ENCODE data around the gene FMNL1. TPM values are rescaled to one million over a fixed set of nuclear protein-coding genes. Genes with fewer than 3 reads are reported as not detected.

FMNL1 gene
- total RNA-seq, 1 experiment from 2014 or later = 20.0 TPM

DNA sequence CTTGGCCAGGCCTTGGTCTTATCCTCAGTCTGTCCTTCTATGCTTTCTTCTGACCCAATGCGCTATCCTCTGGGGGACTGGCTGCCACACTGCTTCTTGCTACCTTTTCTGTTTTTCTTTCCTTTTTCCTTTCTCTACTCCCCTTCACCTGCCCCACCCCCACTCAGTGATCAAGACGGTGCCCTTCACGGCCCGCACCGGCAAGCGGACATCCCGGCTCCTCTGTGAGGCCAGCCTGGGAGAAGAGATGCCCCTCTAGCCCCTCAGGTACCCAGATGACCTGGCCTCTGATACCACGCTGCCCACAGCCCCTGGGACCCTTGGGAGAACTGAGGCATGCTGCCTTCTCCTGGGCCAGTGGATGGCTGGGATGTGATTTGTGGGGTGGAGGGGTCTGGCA is 24.7 kb downstream of the FMNL1 start:
- POLR2A ChIA-PET = no interaction called here
- DNase-seq (ENCODE audit: low read depth, low spot score) = no peak
- H3K4me1 ChIP-seq (ENCODE audit: control insufficient read depth, insufficient read depth, low read length) = peaks cover 10% of the 10 kb centered on the region
- H3K4me3 ChIP-seq (ENCODE audit: low read depth in 2 of 2, low read length in 2 of 2) = peak overlapping the region in 1 of 2 experiments; percentile 63; a peak in 2 of 4 replicates
- intact Hi-C loops (cut with micrococcal nuclease; ENCODE audit: unreplicated experiment) (no loop called here), in situ Hi-C loops (cut with HindIII; ENCODE audit: low pct_unique_long_range_greater_than_20kb, low sequenced_read_pairs) (no loop called here)
- H3K27ac ChIP-seq (ENCODE audit: low read length) = no peak overlapping the region
- no peak for ATAC-seq
- H3K27me3 ChIP-seq (ENCODE audit: control insufficient read depth, insufficient read depth, low read length) = no peaks in the 10 kb centered on the region
- BruUV-seq (replicated peaks) = no TSS peak
- H3K36me3 ChIP-seq (ENCODE audit: control insufficient read depth, insufficient read depth, low read length) = no peaks in the 10 kb centered on the region; the same call in 1 of the 2 replicates
- no peaks in the 10 kb centered on the region for H3K9me3 ChIP-seq (ENCODE audit: control insufficient read depth, insufficient read depth, low read depth, low read length)
- TF ChIP-seq, protein P1, sequence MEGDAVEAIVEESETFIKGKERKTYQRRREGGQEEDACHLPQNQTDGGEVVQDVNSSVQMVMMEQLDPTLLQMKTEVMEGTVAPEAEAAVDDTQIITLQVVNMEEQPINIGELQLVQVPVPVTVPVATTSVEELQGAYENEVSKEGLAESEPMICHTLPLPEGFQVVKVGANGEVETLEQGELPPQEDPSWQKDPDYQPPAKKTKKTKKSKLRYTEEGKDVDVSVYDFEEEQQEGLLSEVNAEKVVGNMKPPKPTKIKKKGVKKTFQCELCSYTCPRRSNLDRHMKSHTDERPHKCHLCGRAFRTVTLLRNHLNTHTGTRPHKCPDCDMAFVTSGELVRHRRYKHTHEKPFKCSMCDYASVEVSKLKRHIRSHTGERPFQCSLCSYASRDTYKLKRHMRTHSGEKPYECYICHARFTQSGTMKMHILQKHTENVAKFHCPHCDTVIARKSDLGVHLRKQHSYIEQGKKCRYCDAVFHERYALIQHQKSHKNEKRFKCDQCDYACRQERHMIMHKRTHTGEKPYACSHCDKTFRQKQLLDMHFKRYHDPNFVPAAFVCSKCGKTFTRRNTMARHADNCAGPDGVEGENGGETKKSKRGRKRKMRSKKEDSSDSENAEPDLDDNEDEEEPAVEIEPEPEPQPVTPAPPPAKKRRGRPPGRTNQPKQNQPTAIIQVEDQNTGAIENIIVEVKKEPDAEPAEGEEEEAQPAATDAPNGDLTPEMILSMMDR (IDR thresholded peaks at IDR 0.05) = no peak
- TF ChIP-seq, protein P2, sequence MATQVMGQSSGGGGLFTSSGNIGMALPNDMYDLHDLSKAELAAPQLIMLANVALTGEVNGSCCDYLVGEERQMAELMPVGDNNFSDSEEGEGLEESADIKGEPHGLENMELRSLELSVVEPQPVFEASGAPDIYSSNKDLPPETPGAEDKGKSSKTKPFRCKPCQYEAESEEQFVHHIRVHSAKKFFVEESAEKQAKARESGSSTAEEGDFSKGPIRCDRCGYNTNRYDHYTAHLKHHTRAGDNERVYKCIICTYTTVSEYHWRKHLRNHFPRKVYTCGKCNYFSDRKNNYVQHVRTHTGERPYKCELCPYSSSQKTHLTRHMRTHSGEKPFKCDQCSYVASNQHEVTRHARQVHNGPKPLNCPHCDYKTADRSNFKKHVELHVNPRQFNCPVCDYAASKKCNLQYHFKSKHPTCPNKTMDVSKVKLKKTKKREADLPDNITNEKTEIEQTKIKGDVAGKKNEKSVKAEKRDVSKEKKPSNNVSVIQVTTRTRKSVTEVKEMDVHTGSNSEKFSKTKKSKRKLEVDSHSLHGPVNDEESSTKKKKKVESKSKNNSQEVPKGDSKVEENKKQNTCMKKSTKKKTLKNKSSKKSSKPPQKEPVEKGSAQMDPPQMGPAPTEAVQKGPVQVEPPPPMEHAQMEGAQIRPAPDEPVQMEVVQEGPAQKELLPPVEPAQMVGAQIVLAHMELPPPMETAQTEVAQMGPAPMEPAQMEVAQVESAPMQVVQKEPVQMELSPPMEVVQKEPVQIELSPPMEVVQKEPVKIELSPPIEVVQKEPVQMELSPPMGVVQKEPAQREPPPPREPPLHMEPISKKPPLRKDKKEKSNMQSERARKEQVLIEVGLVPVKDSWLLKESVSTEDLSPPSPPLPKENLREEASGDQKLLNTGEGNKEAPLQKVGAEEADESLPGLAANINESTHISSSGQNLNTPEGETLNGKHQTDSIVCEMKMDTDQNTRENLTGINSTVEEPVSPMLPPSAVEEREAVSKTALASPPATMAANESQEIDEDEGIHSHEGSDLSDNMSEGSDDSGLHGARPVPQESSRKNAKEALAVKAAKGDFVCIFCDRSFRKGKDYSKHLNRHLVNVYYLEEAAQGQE (IDR thresholded peaks at IDR 0.05; ENCODE audit: insufficient read depth in 1 of 2, low read depth in 2 of 2, low read length in 1 of 2) = no peak
- TF ChIP-seq TCF7L2 (IDR thresholded peaks at IDR 0.05; ENCODE audit: low read depth, low read length) (no peak), SIN3A (IDR thresholded peaks at IDR 0.05; ENCODE audit: borderline replicate concordance, insufficient read depth, low read depth, low read length) (no peak), POLR2AphosphoS5 (IDR thresholded peaks at IDR 0.05; ENCODE audit: low read depth, low read length) (no peak)
- CTCF ChIA-PET = no interaction called here

DNA sequence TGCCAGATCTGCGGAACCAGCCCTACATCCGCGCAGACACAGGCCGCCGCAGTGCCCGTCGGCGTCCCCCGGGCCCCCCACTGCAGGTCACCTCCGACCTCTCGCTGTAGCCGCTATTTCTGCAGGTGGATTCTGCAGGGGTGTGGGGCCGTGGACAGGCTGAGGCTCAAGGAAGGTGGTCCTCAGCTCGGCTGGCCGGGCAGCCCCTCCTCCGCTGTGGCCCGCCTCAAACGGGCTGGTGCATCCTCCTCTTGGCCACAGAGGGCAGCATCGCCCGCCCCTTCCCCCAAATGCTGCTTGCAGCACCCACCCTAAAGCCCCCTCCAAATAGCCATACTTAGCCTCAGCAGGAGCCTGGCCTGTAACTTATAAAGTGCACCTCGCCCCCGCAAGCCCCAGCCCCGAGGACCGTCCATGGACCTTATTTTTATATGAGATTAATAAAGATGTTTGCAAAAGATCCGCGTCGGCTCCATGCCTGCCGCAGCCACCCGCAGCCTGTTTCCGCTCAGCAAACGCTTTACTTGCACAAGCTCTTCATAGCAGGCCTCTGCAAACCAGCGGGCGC is 25.3 kb downstream of the FMNL1 start:
- DNase-seq (ENCODE audit: low read depth, low spot score) (no peak), ATAC-seq (peak; percentile 24; the same call in 1 of the 2 replicates)
- TF ChIP-seq, protein P1 (IDR thresholded peaks at IDR 0.05) = peak; percentile 72; the same call in 1 of the 2 replicates
- no peak for TF ChIP-seq SIN3A (IDR thresholded peaks at IDR 0.05; ENCODE audit: borderline replicate concordance, insufficient read depth, low read depth, low read length)
- intact Hi-C loops (cut with micrococcal nuclease; ENCODE audit: unreplicated experiment) = no loop called here
- no TSS peak for BruUV-seq (replicated peaks)
- Histone ChIP-seq H3K27me3 (ENCODE audit: control insufficient read depth, insufficient read depth, low read length) (no peaks in the 10 kb centered on the region), H3K4me1 (ENCODE audit: control insufficient read depth, insufficient read depth, low read length) (peaks cover 10% of the 10 kb centered on the region), H3K4me3 (ENCODE audit: low read depth in 2 of 2, low read length in 2 of 2) (peak overlapping the region; percentile 63 to 64), H3K9me3 (ENCODE audit: control insufficient read depth, insufficient read depth, low read depth, low read length) (no peaks in the 10 kb centered on the region), H3K36me3 (ENCODE audit: control insufficient read depth, insufficient read depth, low read length) (no peaks in the 10 kb centered on the region; the same call in 1 of the 2 replicates), H3K27ac (ENCODE audit: low read length) (peak overlapping the region; percentile 68)
- in situ Hi-C loops (cut with HindIII; ENCODE audit: low pct_unique_long_range_greater_than_20kb, low sequenced_read_pairs) = no loop called here
- ChIA-PET CTCF (no interaction called here), POLR2A (no interaction called here)
